GM23248 (cell line): ENCODE measurements around the gene KRTAP10-9.

ENCODE experiments used
- EZH2 ChIP-seq: fragments of 200-600 bp; sonication (generic); IDR thresholded peaks from 2 replicates; pipeline ENCODE4 v1.6.1; 2018; ENCODE audit warnings: antibody characterized with exemption, mild to moderate bottlenecking; ENCODE audit not compliant: insufficient read depth, poor library complexity, severe bottlenecking
- EZH2phosphoT487 ChIP-seq: fragments of 200-600 bp; sonication (generic); IDR thresholded peaks from 2 replicates; pipeline ENCODE4 v1.6.1; 2018; ENCODE audit warnings: antibody characterized with exemption, moderate library complexity, mild to moderate bottlenecking, low read depth; ENCODE audit not compliant: insufficient read depth

GRCh38 chr21:44593598-44594405 lies 33.1 kb upstream of the KRTAP10-9 start:
- TF ChIP-seq EZH2: no peak
- TF ChIP-seq EZH2phosphoT487: no peak
